Measurements from ENCODE around the gene IL12B.
"Not testable (repeated sequence)": the region's sequence is repeated elsewhere in the genome, so short reads cannot be mapped to it uniquely, and the experiment has no call there.

- not testable (repeated sequence) for TF ChIP-seq CTCF (IDR thresholded peaks at IDR 0.05; ENCODE audit: insufficient read depth, low read depth, low read length); EZH2 (IDR thresholded peaks at IDR 0.05; ENCODE audit: insufficient read depth, low read length)
Observed at GRCh38 chr5:159366776-159367175, 36.5 kb upstream of the IL12B start.
